Astrocyte of the spinal cord (primary cell): ENCODE measurements around the gene LLGL2.
"Not testable (repeated sequence)": the region's sequence is repeated elsewhere in the genome, so short reads cannot be mapped to it uniquely, and the experiment has no call there.

ENCODE experiments used
- DNase-seq: peaks from one replicate; pipeline ENCODE4 v3.0.0; 2011; ENCODE audit warnings: low read depth, low spot score
- H3K4me3 ChIP-seq: 2 replicates; pipeline ENCODE4 v1.5.1; 2011; ENCODE audit warnings: low read depth, mild to moderate bottlenecking, low read length, moderate library complexity
- in situ Hi-C: cut with HindIII; loops from 2 replicates; pipeline ENCODE4 v1.10.0; 2017; ENCODE audit warnings: low sequenced_read_pairs
- TF ChIP-seq, protein P1 (sequence below): IDR thresholded peaks from 2 replicates; pipeline ENCODE4 v1.5.1; 2012; ENCODE audit warnings: low read depth, mild to moderate bottlenecking, low read length, inconsistent platforms

LLGL2 gene

DNA sequence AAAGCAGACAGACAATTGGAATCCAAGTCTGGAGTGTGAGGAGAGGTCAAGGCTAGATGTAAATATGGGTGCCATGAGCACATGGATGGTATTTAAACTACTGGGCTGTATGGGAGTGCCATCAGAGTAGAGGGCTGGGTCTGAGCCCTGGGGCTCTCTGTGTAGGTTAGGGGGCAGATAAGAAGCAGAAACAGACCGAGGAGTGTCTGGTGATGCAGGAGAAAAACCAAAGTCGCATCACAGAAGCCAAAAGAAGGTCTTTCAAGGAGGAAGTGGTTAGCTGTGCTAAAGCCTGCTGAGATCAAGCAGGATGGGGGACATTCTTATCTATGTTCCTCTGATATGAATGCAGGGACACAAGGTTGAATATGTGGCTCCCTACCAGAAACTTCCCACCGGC lies 7.3 kb upstream of the LLGL2 start:
- no peak overlapping the region for H3K4me3 ChIP-seq
- DNase-seq = no peak
- TF ChIP-seq, protein P1, sequence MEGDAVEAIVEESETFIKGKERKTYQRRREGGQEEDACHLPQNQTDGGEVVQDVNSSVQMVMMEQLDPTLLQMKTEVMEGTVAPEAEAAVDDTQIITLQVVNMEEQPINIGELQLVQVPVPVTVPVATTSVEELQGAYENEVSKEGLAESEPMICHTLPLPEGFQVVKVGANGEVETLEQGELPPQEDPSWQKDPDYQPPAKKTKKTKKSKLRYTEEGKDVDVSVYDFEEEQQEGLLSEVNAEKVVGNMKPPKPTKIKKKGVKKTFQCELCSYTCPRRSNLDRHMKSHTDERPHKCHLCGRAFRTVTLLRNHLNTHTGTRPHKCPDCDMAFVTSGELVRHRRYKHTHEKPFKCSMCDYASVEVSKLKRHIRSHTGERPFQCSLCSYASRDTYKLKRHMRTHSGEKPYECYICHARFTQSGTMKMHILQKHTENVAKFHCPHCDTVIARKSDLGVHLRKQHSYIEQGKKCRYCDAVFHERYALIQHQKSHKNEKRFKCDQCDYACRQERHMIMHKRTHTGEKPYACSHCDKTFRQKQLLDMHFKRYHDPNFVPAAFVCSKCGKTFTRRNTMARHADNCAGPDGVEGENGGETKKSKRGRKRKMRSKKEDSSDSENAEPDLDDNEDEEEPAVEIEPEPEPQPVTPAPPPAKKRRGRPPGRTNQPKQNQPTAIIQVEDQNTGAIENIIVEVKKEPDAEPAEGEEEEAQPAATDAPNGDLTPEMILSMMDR = no peak
- in situ Hi-C loops = no loop called here

DNA sequence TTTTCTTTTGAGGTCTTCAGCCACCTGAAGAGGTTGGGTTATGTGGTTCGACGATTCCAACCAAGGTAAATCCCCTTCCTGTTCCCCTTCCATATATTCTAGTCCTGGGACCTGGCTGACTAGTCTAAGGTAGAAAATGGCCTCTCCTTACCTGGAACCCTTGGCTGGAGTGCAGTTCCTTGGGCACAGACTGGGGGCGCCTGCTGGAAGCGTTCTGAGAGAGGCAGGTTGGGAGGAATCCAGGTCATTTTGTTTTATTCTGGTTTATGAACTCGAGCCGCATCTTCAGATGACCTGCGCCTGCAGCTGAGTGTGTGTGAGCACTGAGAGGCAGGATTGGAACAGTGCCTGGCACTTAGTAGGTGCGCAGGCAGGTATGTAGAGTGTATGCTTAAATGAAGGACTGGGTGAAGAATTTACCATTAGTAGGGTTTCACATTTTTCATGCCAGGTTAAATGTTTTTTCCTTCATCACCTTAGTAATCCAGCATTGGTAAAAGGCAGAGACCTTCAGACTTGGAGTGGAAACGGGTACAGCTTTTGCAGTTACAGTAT lies 6.4 kb upstream of the LLGL2 start:
- TF ChIP-seq, protein P1 = no peak
- in situ Hi-C loops = no loop called here
- no peak overlapping the region for H3K4me3 ChIP-seq
- DNase-seq = no peak

DNA sequence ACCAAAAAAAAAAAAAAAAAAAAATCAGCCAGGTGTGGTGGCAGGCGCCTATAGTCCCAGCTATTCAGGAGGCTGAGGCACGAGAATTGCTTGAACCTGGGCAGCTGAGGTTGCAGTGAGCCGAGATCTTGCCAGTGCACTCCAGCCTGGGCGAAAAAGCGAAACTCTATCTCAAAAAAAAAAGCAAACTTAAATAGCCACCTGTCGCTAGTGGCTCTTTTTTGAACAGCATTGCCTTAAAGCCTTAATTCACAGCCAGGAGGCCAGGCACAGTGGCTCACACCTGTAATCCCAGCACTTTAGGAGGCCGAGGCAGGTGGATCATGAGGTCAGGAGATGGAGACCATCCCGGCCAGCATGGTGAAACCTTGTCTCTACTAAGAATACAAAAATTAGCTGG lies 5.1 kb upstream of the LLGL2 start:
- in situ Hi-C loops, H3K4me3 ChIP-seq, DNase-seq: not testable (repeated sequence)

DNA sequence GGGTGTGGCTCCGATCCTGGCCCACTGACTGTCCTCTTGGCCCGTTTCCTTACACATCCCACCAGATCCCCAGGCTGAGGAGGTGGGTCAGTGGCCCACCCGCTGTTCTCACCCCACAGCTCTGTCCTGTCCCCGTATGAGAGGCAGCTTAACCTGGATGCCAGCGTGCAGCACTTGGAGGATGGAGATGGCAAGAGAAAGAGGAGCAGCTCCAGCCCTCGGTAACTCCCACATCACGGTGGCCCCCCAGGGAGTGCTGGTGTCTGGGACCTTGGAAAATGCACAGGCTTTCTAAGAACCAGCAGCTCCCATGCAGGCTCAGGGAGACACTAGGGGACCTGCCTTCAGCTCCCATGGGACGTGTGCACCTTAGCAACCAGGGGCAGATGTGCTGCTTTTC lies 4.2 kb upstream of the LLGL2 start:
- no peak overlapping the region for H3K4me3 ChIP-seq
- DNase-seq = no peak
- in situ Hi-C loops = no loop called here
- TF ChIP-seq, protein P1 = no peak

DNA sequence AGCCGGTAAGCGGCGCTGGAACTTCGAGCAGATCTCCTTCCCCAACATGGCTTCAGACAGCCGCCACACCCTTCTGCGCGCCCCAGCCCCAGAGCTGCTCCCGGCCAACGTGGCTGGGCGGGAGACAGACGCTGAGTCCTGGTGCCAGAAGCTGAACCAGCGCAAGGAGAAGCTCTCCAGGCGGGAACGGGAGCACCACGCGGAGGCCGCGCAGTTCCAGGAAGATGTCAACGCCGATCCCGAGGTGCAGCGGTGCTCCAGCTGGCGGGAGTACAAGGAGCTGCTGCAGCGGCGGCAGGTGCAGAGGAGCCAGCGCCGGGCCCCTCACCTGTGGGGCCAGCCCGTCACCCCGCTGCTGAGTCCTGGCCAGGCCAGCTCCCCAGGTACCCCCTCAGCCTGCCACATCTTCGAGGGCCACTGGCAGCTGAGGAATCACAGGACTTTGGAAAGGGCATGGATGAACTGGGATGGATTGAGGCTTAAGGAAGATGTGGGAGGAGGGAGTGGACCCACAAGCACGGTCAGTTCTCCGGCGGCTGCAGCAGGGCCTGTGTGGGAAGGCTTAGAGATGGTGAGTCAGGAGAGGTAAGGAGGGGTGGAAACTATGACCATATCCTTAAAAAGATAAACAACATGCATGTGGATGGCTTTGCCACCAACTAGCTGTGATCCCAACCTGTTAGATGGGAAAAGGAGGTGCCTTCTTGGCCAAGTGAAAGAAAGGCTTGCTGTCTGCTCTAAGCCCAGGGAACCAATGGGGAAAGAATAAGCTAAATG lies 3.4 kb upstream of the LLGL2 start:
- TF ChIP-seq, protein P1 = no peak
- in situ Hi-C loops = no loop called here
- no peak for DNase-seq
- no peak overlapping the region for H3K4me3 ChIP-seq

DNA sequence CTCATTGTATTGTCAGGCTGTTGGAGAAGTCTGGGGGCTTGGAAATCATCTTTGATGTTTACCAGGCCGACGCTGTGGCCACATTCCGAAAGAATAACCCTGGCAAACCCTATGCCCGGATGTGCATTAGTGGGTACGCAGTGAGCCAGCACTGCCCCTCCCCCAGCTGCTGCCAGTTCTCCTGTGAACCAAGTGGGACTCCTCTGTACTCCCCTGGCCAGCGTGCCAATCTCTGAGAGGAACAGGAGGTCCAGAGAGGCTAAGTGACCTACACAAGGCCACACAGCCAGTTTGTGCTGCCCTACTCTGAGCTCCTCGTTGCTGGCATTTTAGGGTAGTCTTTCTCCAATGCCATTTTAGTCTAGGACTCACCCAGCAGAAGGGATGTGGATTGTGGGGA lies 1.9 kb upstream of the LLGL2 start:
- in situ Hi-C loops = no loop called here
- H3K4me3 ChIP-seq = no peak overlapping the region
- no peak for DNase-seq
- TF ChIP-seq, protein P1 = no peak

DNA sequence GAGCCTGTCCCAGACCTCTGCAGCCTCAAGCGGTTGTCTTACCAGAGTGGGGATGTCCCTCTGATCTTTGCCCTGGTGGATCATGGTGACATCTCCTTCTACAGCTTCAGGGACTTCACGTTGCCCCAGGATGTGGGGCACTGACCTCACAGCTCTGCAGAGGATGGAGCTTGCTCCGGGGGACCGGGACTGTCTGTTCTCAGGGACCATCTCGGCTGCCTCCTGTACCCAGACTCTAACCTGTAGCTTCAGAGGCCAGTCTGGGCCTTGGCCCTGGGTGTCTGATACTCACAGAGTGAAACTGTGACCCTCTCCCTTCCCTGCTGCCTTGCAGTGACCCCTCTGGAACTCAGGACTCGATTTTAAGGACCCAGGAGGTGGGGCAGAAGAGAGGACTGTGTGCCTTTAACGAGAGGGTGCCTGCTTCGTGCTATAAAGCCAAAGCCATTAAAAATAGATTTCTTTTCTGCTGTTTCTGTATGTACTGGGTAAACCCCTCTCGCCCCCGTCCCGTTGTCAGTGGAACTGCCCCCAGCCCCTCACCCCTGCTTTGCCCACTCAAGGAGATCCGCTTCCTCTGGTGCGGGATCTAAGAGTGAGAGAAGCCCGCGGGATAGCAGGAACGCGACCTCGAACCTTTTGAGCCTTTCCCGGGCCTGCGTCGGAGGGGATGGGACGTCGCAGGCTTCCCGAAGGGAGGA lies 1.1 kb upstream of the LLGL2 start:
- no peak overlapping the region for H3K4me3 ChIP-seq
- in situ Hi-C loops = no loop called here
- no peak for DNase-seq
- TF ChIP-seq, protein P1 = no peak
